ENCODE results near the gene OSBPL3.

OSBPL3 gene

DNA sequence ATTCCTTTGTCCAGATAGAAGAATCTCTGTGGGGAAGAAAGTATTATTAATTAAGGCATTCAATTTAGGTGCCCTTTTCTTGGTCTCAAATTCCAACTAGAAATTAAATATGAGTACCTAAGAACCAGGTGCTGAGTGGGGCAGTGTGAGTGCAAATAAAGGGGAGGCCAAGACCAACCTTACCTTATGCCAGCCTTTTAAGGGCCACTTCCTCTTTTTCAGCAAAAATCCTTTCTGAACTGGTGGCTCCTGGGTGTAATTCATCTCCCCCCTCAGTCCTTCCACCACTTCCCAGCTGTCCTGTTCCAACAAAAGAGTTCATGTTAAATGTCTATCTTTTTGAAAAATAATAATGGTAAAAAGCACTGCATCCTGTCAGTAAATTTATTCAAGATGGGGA is 108.2 kb downstream of the OSBPL3 start:
- Mint-ChIP-seq H3K27me3 (ENCODE audit: low read depth) (no peaks in the 10 kb centered on the region), H3K4me3 (no peak overlapping the region), H3K9me3 (no peaks in the 10 kb centered on the region), H3K4me1 (ENCODE audit: low read depth) (peaks cover 21% of the 10 kb centered on the region), H3K36me3 (ENCODE audit: low read depth) (peaks cover 39% of the 10 kb centered on the region), H3K27ac (no peak overlapping the region)

GRCh38 chr7:24870766-24871165 is 109.2 kb downstream of the OSBPL3 start:
- H3K27me3 Mint-ChIP-seq (ENCODE audit: low read depth) = no peaks in the 10 kb centered on the region
- H3K4me3 Mint-ChIP-seq = no peak overlapping the region
- peaks cover 43% of the 10 kb centered on the region for H3K36me3 Mint-ChIP-seq (ENCODE audit: low read depth)
- H3K27ac Mint-ChIP-seq = no peak overlapping the region
- H3K4me1 Mint-ChIP-seq (ENCODE audit: low read depth) = peaks cover 22% of the 10 kb centered on the region
- no peaks in the 10 kb centered on the region for H3K9me3 Mint-ChIP-seq

DNA sequence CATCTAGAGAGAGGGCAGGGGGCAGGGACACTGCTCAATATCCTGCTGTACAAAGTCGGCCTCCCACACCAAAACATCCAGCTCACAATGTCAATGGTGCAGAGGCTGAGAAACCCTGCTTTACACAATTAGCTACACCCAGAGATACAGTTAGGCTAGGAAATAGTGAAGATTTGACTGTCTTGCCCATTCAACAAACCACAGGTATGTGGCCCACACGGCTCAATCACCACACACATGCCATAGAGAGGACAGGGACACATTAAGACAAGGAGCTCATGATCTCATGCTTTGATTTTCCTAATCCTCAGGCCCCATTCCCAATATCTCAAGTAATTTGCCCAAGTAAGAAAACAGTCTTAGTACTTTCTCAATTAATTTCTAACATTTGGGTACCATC is 110.4 kb downstream of the OSBPL3 start:
- no peak overlapping the region for H3K27ac Mint-ChIP-seq
- no peak overlapping the region for H3K4me3 Mint-ChIP-seq
- H3K36me3 Mint-ChIP-seq (ENCODE audit: low read depth) = peaks cover 52% of the 10 kb centered on the region
- peaks cover 27% of the 10 kb centered on the region for H3K4me1 Mint-ChIP-seq (ENCODE audit: low read depth)
- no peaks in the 10 kb centered on the region for H3K27me3 Mint-ChIP-seq (ENCODE audit: low read depth)
- H3K9me3 Mint-ChIP-seq = no peaks in the 10 kb centered on the region

GRCh38 chr7:24868741-24869140 is 111.2 kb downstream of the OSBPL3 start:
- peaks cover 60% of the 10 kb centered on the region for H3K36me3 Mint-ChIP-seq (ENCODE audit: low read depth)
- H3K4me3 Mint-ChIP-seq = no peak overlapping the region
- no peak overlapping the region for H3K27ac Mint-ChIP-seq
- no peaks in the 10 kb centered on the region for H3K27me3 Mint-ChIP-seq (ENCODE audit: low read depth)
- no peaks in the 10 kb centered on the region for H3K9me3 Mint-ChIP-seq
- peaks cover 32% of the 10 kb centered on the region for H3K4me1 Mint-ChIP-seq (ENCODE audit: low read depth)

DNA sequence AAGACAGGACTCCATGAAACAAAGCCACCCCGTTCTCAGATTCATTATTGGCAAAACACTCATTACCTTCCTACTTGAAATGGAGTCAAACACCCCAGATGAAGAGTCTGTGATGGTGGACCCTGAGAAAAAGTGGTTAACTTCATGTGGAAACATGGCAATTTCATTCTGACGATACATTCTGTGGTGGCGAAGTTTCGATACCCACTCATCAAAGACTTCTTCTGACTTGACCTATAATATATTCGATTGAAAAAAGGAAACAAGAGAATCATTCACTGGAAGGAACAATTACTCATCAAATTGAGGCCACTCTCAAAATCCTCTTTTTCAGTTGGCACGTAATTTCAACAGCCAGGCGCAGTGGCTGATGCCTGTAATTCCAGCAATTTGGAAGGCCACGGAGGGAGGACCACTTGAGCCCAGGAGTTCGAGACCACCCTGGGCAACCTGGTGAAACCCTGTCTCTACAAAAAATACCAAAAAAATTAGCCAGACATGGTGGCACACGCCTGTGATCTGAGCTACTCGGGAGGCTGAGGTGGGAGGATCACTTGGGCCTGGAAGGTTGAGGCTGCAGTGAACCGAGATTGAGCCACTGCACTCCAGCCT is 113.9 kb downstream of the OSBPL3 start:
- peaks cover 77% of the 10 kb centered on the region for H3K36me3 Mint-ChIP-seq (ENCODE audit: low read depth)
- H3K9me3 Mint-ChIP-seq = no peaks in the 10 kb centered on the region
- peaks cover 30% of the 10 kb centered on the region for H3K4me1 Mint-ChIP-seq (ENCODE audit: low read depth)
- H3K27me3 Mint-ChIP-seq (ENCODE audit: low read depth) = no peaks in the 10 kb centered on the region
- no peak overlapping the region for H3K4me3 Mint-ChIP-seq
- H3K27ac Mint-ChIP-seq = peak overlapping the region; percentile 19

DNA sequence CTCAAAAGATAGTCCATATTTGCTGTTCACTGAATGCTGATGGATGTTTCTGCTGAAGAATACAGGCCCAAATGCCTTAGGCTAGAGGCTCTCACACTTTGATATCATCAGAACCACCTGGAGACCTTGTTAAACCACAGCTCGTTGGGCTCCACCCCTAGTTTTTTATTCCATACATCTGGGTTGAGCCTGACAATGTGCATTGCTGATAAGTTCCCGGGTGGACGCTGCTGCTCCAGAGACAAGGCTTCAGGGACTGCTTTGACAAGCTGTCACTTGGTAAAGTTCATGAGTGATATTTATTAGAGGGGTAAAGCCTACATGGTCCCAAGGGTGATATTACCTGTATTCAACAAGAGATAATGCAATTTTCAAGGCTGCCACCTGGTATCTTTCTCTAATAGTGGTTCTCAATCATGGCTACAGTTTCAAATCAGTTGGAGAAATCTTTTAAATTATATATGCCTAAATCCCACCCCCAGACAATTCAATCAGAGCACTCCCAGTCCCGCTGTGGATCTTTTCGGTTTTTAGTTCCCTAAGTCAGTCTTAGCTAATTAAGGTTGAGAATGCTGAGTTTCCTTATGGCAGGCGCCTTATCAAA is 115.7 kb downstream of the OSBPL3 start:
- no peaks in the 10 kb centered on the region for H3K27me3 Mint-ChIP-seq (ENCODE audit: low read depth)
- no peak overlapping the region for H3K4me3 Mint-ChIP-seq
- H3K4me1 Mint-ChIP-seq (ENCODE audit: low read depth) = peaks cover 21% of the 10 kb centered on the region
- H3K36me3 Mint-ChIP-seq (ENCODE audit: low read depth) = peaks cover 72% of the 10 kb centered on the region
- H3K27ac Mint-ChIP-seq = no peak overlapping the region
- no peaks in the 10 kb centered on the region for H3K9me3 Mint-ChIP-seq

DNA sequence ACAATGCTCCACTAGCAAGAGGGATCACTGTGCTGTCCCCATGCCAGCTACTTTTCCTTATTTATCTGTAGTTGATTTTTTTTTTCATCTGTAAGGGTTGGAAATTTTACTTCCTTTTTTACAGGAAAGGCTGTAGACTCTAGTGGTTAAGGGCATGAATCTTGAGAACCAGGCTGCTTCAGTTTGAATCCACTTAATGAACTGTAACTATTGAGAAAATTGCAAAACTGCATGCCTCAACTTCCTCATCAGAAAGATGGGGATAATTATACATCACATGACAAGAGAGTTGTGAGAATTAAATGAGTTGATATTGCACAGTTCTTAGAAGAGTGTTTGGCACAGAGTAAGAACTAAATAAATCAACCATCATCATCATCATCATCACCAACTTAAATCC is 116.4 kb downstream of the OSBPL3 start:
- Mint-ChIP-seq H3K9me3 (no peaks in the 10 kb centered on the region), H3K36me3 (ENCODE audit: low read depth) (peaks cover 75% of the 10 kb centered on the region), H3K4me1 (ENCODE audit: low read depth) (peaks cover 20% of the 10 kb centered on the region), H3K4me3 (no peak overlapping the region), H3K27me3 (ENCODE audit: low read depth) (no peaks in the 10 kb centered on the region), H3K27ac (no peak overlapping the region)

GRCh38 chr7:24862461-24862860 is 117.5 kb downstream of the OSBPL3 start:
- no peak overlapping the region for H3K4me3 Mint-ChIP-seq
- H3K27ac Mint-ChIP-seq = no peak overlapping the region
- H3K4me1 Mint-ChIP-seq (ENCODE audit: low read depth) = peaks cover 22% of the 10 kb centered on the region
- no peaks in the 10 kb centered on the region for H3K9me3 Mint-ChIP-seq
- H3K36me3 Mint-ChIP-seq (ENCODE audit: low read depth) = peaks cover 74% of the 10 kb centered on the region
- no peaks in the 10 kb centered on the region for H3K27me3 Mint-ChIP-seq (ENCODE audit: low read depth)

DNA sequence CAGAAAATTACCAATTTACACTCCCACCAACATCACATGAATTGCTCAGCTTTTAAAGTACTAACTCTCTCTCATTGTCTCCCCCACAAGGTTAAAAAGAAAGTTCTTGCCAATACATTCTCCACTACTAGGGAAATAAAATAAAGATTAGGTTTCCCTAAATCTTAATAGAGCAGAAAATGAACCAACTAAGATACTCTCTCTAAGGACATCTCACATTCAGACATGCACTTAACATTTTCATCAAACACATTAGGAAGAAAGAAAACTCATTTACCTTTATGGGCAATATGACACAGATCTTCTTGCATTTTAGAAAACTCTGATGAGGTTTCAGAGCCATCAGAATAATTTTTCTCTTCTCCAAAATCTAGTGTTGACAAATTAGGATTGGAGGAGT is 118.6 kb downstream of the OSBPL3 start:
- H3K27ac Mint-ChIP-seq = no peak overlapping the region
- H3K36me3 Mint-ChIP-seq (ENCODE audit: low read depth) = peaks cover 72% of the 10 kb centered on the region
- no peaks in the 10 kb centered on the region for H3K27me3 Mint-ChIP-seq (ENCODE audit: low read depth)
- H3K4me1 Mint-ChIP-seq (ENCODE audit: low read depth) = peaks cover 19% of the 10 kb centered on the region
- H3K4me3 Mint-ChIP-seq = no peak overlapping the region
- no peaks in the 10 kb centered on the region for H3K9me3 Mint-ChIP-seq

DNA sequence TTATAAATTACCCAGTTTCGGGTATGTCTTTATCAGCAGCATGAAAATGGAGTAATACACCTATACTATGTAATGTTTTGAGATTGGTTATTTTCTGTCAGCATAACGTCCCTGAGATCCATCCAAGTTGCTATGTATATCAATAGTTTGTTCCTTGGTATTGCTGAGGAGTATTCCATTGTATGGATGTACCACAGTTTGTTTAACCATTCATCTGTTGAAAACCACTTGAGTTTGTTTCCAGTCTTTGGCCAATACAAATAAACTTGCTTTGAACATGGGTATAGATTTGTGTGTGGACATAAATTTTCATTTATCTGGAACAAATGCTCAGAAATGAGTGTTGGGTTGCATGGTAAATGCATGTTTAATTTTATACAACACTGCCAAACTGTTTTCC is 119.4 kb downstream of the OSBPL3 start:
- Mint-ChIP-seq H3K4me3 (no peak overlapping the region), H3K27me3 (ENCODE audit: low read depth) (no peaks in the 10 kb centered on the region), H3K4me1 (ENCODE audit: low read depth) (peaks cover 17% of the 10 kb centered on the region), H3K36me3 (ENCODE audit: low read depth) (peaks cover 68% of the 10 kb centered on the region), H3K27ac (no peak overlapping the region), H3K9me3 (no peaks in the 10 kb centered on the region)

- Mint-ChIP-seq H3K27ac (no peak overlapping the region), H3K4me3 (no peak overlapping the region), H3K27me3 (ENCODE audit: low read depth) (no peaks in the 10 kb centered on the region), H3K36me3 (ENCODE audit: low read depth) (peaks cover 54% of the 10 kb centered on the region), H3K4me1 (ENCODE audit: low read depth) (peaks cover 12% of the 10 kb centered on the region), H3K9me3 (no peaks in the 10 kb centered on the region)
Observed at GRCh38 chr7:24858108-24858977, 121.6 kb downstream of the OSBPL3 start.

- Mint-ChIP-seq H3K36me3 (ENCODE audit: low read depth) (peaks cover 48% of the 10 kb centered on the region), H3K4me1 (ENCODE audit: low read depth) (peaks cover 12% of the 10 kb centered on the region), H3K4me3 (no peak overlapping the region), H3K9me3 (no peaks in the 10 kb centered on the region), H3K27me3 (ENCODE audit: low read depth) (no peaks in the 10 kb centered on the region), H3K27ac (no peak overlapping the region)
Observed at GRCh38 chr7:24857623-24858022, 122.4 kb downstream of the OSBPL3 start.

- H3K36me3 Mint-ChIP-seq (ENCODE audit: low read depth) = peaks cover 46% of the 10 kb centered on the region
- H3K27me3 Mint-ChIP-seq (ENCODE audit: low read depth) = no peaks in the 10 kb centered on the region
- no peaks in the 10 kb centered on the region for H3K9me3 Mint-ChIP-seq
- H3K4me3 Mint-ChIP-seq = no peak overlapping the region
- H3K27ac Mint-ChIP-seq = no peak overlapping the region
- H3K4me1 Mint-ChIP-seq (ENCODE audit: low read depth) = peaks cover 19% of the 10 kb centered on the region
Observed at GRCh38 chr7:24854866-24855265, 125.1 kb downstream of the OSBPL3 start.

DNA sequence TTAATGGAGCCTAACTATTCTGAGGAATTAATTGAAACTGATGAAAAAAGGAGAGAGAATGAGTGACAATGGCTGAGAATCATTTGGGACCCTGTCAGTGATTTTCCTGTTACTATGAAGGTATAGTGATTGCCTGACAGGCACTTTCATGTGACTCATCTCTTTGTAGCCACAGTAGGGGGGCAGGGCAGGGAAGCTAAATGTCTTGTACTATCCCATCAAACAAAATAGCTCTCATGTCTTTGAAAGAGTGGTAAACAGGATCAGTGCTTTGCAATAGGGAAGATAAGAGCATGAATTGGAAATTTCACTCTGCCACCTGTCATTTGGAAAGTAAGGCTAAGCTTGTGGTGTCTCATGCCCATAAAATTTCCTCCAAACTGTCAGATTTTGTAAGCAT is 128.2 kb downstream of the OSBPL3 start:
- H3K36me3 Mint-ChIP-seq (ENCODE audit: low read depth) = peaks cover 45% of the 10 kb centered on the region
- H3K27ac Mint-ChIP-seq = no peak overlapping the region
- H3K27me3 Mint-ChIP-seq (ENCODE audit: low read depth) = no peaks in the 10 kb centered on the region
- H3K4me3 Mint-ChIP-seq = no peak overlapping the region
- no peaks in the 10 kb centered on the region for H3K9me3 Mint-ChIP-seq
- H3K4me1 Mint-ChIP-seq (ENCODE audit: low read depth) = peaks cover 14% of the 10 kb centered on the region

DNA sequence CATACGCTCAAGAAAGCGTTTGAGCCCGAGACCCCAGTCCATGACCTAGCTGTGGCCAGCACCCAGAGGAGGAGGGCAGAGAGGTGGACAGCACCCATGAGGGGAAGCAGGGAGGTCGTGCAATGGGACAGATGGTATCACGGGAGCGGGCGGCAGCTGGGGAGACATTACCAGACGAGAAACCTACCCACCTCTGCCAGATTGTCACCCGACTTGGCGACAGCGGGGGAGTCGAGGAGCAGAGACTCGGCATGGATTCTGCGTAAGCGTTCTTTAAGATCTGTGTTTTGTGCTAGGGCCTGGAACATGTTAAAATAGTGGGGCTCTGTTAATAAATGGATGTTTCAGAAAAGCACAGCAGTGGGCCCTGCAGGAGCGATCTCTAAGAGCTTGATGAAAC is 131.1 kb downstream of the OSBPL3 start:
- H3K4me1 Mint-ChIP-seq (ENCODE audit: low read depth) = peaks cover 10% of the 10 kb centered on the region
- no peaks in the 10 kb centered on the region for H3K27me3 Mint-ChIP-seq (ENCODE audit: low read depth)
- H3K27ac Mint-ChIP-seq = no peak overlapping the region
- no peak overlapping the region for H3K4me3 Mint-ChIP-seq
- H3K36me3 Mint-ChIP-seq (ENCODE audit: low read depth) = peaks cover 41% of the 10 kb centered on the region
- no peaks in the 10 kb centered on the region for H3K9me3 Mint-ChIP-seq
